ENCODE results near the gene RBM20. TPM values are rescaled to one million over a fixed set of nuclear protein-coding genes. Genes with fewer than 3 reads are reported as not detected.

RBM20 gene
- total RNA-seq, 2 experiments from 2014 or later: 0.38 to 0.72 TPM

DNA sequence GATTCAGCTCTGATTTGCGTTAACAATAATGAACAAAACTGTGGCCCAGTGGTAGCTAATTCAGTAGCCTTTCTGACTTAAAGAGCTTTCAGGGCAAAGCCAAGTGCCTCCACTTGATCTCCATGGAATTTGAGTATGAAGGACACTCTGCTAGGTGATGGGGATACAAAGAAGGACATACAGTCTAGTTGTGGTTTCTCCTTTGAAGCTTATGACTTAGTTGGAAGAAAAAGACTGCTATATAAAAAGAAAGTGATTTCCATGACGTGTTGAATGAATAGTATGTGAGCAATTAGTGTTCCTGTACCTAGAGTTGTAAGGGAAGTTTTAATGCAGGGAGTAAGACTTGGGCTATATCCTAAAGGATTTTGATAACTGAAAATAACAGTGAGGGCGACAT is 235.9 kb downstream of the RBM20 start:
- intact Hi-C loops (cut with micrococcal nuclease): no loop called here
- peak overlapping the region; percentile 11 for H3K27ac Mint-ChIP-seq
- peak; percentile 25 for ATAC-seq
- H3K9me3 Mint-ChIP-seq: no peaks in the 10 kb centered on the region
- H3K36me3 Mint-ChIP-seq (ENCODE audit: low read depth): peaks cover 67% of the 10 kb centered on the region
- H3K27me3 Mint-ChIP-seq: no peaks in the 10 kb centered on the region
- DNase-seq: no peak
- H3K4me1 Mint-ChIP-seq (ENCODE audit: low read depth): peaks cover 77% of the 10 kb centered on the region
- TF ChIP-seq, protein P1, sequence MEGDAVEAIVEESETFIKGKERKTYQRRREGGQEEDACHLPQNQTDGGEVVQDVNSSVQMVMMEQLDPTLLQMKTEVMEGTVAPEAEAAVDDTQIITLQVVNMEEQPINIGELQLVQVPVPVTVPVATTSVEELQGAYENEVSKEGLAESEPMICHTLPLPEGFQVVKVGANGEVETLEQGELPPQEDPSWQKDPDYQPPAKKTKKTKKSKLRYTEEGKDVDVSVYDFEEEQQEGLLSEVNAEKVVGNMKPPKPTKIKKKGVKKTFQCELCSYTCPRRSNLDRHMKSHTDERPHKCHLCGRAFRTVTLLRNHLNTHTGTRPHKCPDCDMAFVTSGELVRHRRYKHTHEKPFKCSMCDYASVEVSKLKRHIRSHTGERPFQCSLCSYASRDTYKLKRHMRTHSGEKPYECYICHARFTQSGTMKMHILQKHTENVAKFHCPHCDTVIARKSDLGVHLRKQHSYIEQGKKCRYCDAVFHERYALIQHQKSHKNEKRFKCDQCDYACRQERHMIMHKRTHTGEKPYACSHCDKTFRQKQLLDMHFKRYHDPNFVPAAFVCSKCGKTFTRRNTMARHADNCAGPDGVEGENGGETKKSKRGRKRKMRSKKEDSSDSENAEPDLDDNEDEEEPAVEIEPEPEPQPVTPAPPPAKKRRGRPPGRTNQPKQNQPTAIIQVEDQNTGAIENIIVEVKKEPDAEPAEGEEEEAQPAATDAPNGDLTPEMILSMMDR (IDR thresholded peaks at IDR 0.05): no peak
- ChIA-PET CTCF (interaction anchor here (0.6 to 2.7 kb wide), 8 partner anchors 10 to 271 kb away, joined by 3 to 8 read pairs (median 4); no protein-coding TSS in a partner anchor), POLR2A (interaction anchor here (0.7 to 1.3 kb wide), 5 partner anchors 13 to 59 kb away, joined by 3 to 5 read pairs (median 4); no protein-coding TSS in a partner anchor)
- no peak overlapping the region for H3K4me3 Mint-ChIP-seq

DNA sequence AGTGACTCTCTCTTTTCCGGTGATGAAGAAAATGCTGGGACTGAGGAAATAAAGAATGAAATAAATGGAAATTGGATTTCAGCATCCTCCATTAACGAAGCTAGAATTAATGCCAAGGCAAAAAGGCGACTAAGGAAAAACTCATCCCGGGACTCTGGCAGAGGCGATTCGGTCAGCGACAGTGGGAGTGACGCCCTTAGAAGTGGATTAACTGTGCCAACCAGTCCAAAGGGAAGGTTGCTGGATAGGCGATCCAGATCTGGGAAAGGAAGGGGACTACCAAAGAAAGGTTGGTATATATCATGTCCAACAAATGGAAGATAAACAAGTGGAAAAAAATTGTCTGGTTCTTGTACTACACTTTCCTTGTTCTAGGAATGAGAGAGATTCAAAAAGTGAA is 237.1 kb downstream of the RBM20 start:
- Mint-ChIP-seq H3K36me3 (ENCODE audit: low read depth) (peaks cover 66% of the 10 kb centered on the region), H3K27ac (peak overlapping the region; percentile 66), H3K27me3 (no peaks in the 10 kb centered on the region), H3K9me3 (no peaks in the 10 kb centered on the region), H3K4me3 (peak overlapping the region; percentile 32), H3K4me1 (ENCODE audit: low read depth) (peaks cover 77% of the 10 kb centered on the region)
- ChIA-PET POLR2A (interaction anchor here (0.9 to 2.3 kb wide), 2 partner anchors 24 to 39 kb away, joined by 4 to 9 read pairs; no protein-coding TSS in a partner anchor), CTCF (interaction anchor here (1.3 to 3.0 kb wide), 4 partner anchors 9 to 78 kb away, joined by 3 to 18 read pairs (median 6); partner anchors contain the start of gene PDCD4)
- no peak for DNase-seq
- TF ChIP-seq, protein P1 (IDR thresholded peaks at IDR 0.05): no peak
- intact Hi-C loops (cut with micrococcal nuclease): no loop called here
- ATAC-seq: no peak

DNA sequence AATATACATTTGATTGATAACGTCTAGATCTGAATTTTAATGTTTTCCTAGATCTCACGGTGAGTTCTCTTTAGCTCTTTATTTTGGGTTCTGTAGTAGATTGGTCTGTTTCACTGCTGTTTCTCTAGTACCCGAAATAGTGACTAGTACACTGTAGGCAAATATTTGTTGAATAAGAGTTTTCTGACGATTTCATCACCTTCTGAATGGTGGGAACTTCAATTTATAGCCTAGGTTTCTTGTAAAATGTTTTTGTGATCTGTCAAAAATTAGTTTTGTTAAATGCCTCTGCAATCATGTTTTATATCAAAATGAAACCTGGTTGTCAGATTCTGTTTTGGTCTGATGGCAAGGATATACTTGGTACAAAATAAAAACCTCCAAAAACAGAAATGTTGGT is 237.8 kb downstream of the RBM20 start:
- Mint-ChIP-seq H3K36me3 (ENCODE audit: low read depth) (peaks cover 67% of the 10 kb centered on the region), H3K4me3 (peak overlapping the region; percentile 53)

DNA sequence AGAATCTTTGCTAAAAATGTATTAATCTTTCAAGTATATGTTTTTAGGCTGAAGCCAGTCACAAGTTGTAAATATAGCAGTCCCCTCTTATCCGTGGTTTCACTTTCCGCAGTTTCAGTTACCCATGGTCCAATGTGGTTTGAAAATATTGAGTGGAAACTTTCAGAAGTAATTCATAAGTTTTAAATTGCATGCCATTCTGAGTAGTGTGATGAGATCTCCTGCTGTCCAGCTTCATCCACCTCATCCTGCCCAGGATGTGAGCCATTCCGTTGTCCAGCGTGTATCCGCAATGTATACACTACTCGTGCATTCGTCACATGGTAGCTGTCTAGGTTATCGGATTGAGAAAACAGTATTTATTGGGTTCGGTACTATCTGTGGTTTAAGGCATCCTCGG is 239.8 kb downstream of the RBM20 start:
- Mint-ChIP-seq H3K4me3 (peak overlapping the region; percentile 54), H3K36me3 (ENCODE audit: low read depth) (peaks cover 63% of the 10 kb centered on the region), H3K9me3 (no peaks in the 10 kb centered on the region), H3K4me1 (ENCODE audit: low read depth) (peaks cover 67% of the 10 kb centered on the region), H3K27me3 (no peaks in the 10 kb centered on the region), H3K27ac (peak overlapping the region; percentile 81)
- DNase-seq: no peak
- TF ChIP-seq, protein P1 (IDR thresholded peaks at IDR 0.05): no peak
- ATAC-seq: peak; percentile 62
- ChIA-PET CTCF (interaction anchor here (1.3 to 2.3 kb wide), 2 partner anchors 10 to 18 kb away, joined by 3 to 10 read pairs; no protein-coding TSS in a partner anchor), POLR2A (interaction anchor here (0.7 to 1.4 kb wide), 4 partner anchors 8 to 35 kb away, joined by 3 to 5 read pairs (median 3); partner anchors contain the start of genes BBIP1 and SHOC2)
- intact Hi-C loops (cut with micrococcal nuclease): no loop called here

More for the DNA sequence above, 237.8 kb downstream of the RBM20 start:
- Mint-ChIP-seq H3K27me3 (no peaks in the 10 kb centered on the region), H3K4me1 (ENCODE audit: low read depth) (peaks cover 75% of the 10 kb centered on the region), H3K27ac (peak overlapping the region; percentile 71), H3K9me3 (no peaks in the 10 kb centered on the region)
- CTCF ChIA-PET: interaction anchor here (1.0 to 3.0 kb wide), 8 partner anchors 9 to 136 kb away, joined by 3 to 18 read pairs (median 4); partner anchors contain the start of gene PDCD4
- DNase-seq: no peak
- POLR2A ChIA-PET: interaction anchor here (1.0 to 2.3 kb wide), 3 partner anchors 9 to 24 kb away, joined by 4 to 9 read pairs (median 5); no protein-coding TSS in a partner anchor
- intact Hi-C loops (cut with micrococcal nuclease): no loop called here
- ATAC-seq: no peak
- TF ChIP-seq, protein P1 (IDR thresholded peaks at IDR 0.05): no peak
